ENCODE measurements around the gene PCNA. TPM values are rescaled to one million over a fixed set of nuclear protein-coding genes. Genes with fewer than 3 reads are reported as not detected.

PCNA gene
- total RNA-seq, 4 donors from 2014 or later = 58.9 to 160 (median 97.1) TPM

DNA sequence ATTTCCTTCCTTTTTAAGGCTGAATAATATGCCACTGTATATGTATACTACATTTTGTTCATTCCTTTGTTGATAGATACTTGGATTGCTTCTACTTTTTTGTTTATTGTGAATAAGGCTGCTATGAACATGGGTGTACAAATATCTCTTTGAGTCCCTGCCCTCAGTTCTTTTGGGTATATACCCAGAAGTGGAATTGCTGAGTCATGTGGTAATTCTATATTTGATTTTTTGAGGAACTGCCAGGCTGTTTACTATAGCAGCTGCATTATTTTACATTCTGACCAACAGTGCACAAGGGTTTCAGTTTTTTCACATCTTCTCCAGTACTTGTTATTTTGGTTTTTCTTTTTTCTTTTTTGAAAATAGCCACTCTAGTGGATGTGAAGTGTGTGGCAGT is 41.1 kb upstream of the PCNA start:
- Histone ChIP-seq H3K36me3 (no peaks in the 10 kb centered on the region), H3K4me1 (peaks cover 0 to 25% (median 11%) of the 10 kb centered on the region in 3 donors), H3K4me3 (no peak overlapping the region), H3K27ac (no peak overlapping the region), H3K27me3 (no peaks in the 10 kb centered on the region), H3K9me3 (no peaks in the 10 kb centered on the region)
- intact Hi-C loops (cut with DNase I) = no loop called here
- DNase-seq = no peak
- TF ChIP-seq, protein P1, sequence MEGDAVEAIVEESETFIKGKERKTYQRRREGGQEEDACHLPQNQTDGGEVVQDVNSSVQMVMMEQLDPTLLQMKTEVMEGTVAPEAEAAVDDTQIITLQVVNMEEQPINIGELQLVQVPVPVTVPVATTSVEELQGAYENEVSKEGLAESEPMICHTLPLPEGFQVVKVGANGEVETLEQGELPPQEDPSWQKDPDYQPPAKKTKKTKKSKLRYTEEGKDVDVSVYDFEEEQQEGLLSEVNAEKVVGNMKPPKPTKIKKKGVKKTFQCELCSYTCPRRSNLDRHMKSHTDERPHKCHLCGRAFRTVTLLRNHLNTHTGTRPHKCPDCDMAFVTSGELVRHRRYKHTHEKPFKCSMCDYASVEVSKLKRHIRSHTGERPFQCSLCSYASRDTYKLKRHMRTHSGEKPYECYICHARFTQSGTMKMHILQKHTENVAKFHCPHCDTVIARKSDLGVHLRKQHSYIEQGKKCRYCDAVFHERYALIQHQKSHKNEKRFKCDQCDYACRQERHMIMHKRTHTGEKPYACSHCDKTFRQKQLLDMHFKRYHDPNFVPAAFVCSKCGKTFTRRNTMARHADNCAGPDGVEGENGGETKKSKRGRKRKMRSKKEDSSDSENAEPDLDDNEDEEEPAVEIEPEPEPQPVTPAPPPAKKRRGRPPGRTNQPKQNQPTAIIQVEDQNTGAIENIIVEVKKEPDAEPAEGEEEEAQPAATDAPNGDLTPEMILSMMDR (IDR thresholded peaks at IDR 0.05) = no peak

DNA sequence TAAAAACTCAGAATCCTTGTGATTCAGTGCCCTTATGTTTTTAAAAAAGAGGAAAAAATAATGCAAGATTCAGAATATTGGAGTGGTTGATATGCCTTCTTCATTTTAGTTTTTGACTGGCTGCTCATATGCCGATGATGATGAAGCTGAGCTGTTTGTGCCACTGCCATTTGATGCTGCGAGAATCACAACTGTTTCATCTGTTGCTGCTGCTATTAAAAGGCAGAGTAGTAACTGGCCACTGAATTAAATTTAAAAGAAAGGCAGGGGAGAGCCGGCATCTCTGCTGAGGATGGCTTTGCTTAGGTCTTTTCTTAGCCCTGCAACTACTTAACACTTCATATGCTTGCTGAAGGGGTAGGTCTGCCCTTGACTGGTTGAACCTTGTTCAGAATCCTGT is 40.2 kb upstream of the PCNA start:
- intact Hi-C loops (cut with DNase I) = no loop called here
- H3K4me1 ChIP-seq = peaks cover 0 to 24% (median 14%) of the 10 kb centered on the region in 3 donors
- H3K27me3 ChIP-seq = no peaks in the 10 kb centered on the region
- no peaks in the 10 kb centered on the region for H3K9me3 ChIP-seq
- DNase-seq = no peak
- no peak overlapping the region for H3K4me3 ChIP-seq
- no peaks in the 10 kb centered on the region for H3K36me3 ChIP-seq
- H3K27ac ChIP-seq = no peak overlapping the region
- 74 to 85% methylated on average over 3 of the region's 3 CpGs for WGBS, 2 donors
- TF ChIP-seq, protein P1 (IDR thresholded peaks at IDR 0.05) = no peak
- TF ChIP-seq POLR2A (IDR thresholded peaks at IDR 0.05) = no peak

DNA sequence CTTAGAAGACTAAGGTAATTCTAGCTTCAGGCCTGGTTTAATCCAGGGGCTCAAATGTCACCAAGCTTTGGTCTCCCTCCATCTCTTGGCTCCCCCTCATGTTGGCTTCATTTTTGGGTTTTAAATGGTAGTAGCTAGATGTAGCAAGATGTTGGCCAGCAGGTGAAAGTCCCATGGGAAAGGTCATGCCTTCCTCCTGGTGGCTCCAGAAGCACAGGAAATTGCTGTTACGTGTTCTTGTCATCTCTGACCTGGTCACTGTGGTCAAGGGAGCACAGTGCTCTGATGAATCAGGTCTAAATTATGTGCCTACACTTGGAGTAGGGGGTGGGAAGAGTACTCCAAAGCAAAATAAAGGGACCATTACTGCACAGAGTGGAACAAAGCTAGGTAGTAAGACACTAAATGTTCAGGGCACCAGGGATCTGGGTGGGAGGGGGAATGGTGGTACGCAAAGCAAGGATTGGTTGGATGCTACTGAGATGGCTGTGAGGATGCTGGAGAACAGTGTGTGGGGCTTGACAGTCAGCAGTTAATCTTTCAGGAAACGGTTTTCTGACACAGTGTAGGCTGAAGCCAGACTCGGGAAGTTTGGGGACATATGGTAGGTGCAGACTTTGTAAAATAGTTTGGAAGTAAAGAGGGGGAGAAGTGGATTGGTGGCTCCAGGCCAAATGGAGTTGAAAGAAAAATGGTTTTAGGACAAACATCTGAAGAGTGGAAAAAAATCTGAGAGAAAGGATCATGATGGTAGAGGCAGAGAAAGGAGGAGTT is 37.1 kb upstream of the PCNA start:
- intact Hi-C loops (cut with DNase I) = no loop called here
- DNase-seq = no peak
- no peak overlapping the region for H3K27ac ChIP-seq
- H3K9me3 ChIP-seq = no peaks in the 10 kb centered on the region
- H3K4me1 ChIP-seq = peaks cover 0 to 31% (median 27%) of the 10 kb centered on the region in 3 donors
- no peak overlapping the region for H3K4me3 ChIP-seq
- H3K36me3 ChIP-seq = no peaks in the 10 kb centered on the region
- TF ChIP-seq, protein P1 (IDR thresholded peaks at IDR 0.05) = no peak
- H3K27me3 ChIP-seq = no peaks in the 10 kb centered on the region
- 52 to 70% methylated on average over 4 of the region's 4 CpGs for WGBS, 2 donors

DNA sequence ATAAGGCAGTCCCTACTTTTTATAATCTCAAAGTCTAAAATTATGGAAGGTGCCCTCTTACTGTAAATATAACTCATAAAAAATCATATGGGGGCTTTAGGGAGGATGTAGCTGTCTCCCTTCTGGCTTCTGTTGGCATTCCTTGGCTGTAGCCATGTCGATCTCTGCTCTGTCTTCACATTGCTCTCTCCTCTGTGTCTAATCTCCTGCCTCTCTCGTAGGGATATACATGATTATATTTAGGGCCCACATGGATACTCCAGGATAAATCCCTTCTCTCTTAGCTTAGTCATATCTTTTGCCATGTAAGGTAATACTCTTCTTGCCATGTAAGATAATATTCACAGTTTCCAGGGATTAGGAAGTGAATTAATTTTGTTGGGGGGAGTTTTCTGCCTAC is 35.6 kb upstream of the PCNA start:
- no peak for DNase-seq
- WGBS, 2 donors = 74 to 89% methylated on average over 2 of the region's 2 CpGs
- TF ChIP-seq POLR2A (IDR thresholded peaks at IDR 0.05) = no peak
- TF ChIP-seq, protein P1 (IDR thresholded peaks at IDR 0.05) = no peak
- H3K4me3 ChIP-seq = no peak overlapping the region
- H3K9me3 ChIP-seq = no peaks in the 10 kb centered on the region
- H3K36me3 ChIP-seq = no peaks in the 10 kb centered on the region
- H3K27ac ChIP-seq = no peak overlapping the region
- intact Hi-C loops (cut with DNase I) = no loop called here
- peaks cover 0 to 37% (median 28%) of the 10 kb centered on the region in 3 donors for H3K4me1 ChIP-seq
- no peaks in the 10 kb centered on the region for H3K27me3 ChIP-seq

DNA sequence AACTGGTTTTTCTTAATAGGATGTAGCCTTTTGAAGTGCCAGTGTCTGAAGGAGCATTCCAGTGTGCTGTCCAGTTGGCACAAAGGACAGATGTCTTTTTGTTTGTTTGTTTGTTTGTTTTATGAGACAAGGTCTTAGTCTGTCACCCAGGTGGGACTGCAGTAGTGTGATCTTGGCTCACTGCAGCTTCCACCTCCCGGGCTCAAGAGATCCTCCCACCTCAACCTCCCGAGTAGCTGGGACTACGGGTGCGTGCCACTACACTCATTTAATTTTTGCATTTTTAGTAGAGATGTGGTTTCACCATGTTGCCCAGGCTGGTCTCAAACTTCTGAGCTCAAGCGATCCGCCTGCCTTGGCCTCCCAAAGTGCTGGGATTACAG is 34.8 kb upstream of the PCNA start:
- Histone ChIP-seq H3K4me1 (peaks cover 0 to 45% (median 29%) of the 10 kb centered on the region in 3 donors), H3K27ac (no peak overlapping the region), H3K27me3 (no peaks in the 10 kb centered on the region), H3K36me3 (no peaks in the 10 kb centered on the region), H3K4me3 (no peak overlapping the region), H3K9me3 (no peaks in the 10 kb centered on the region)
- intact Hi-C loops (cut with DNase I) = no loop called here
- no peak for DNase-seq
- TF ChIP-seq, protein P1 (IDR thresholded peaks at IDR 0.05) = no peak
- TF ChIP-seq POLR2A (IDR thresholded peaks at IDR 0.05) = no peak
- WGBS, 2 donors = 94 to 97% methylated on average over 6 of the region's 6 CpGs

Data from esophagus squamous epithelium (tissue), 5 donors.